GM12878 (cell line): ENCODE measurements around the gene NCOA4. TPM values are rescaled to one million over a fixed set of nuclear protein-coding genes. Genes with fewer than 3 reads are reported as not detected.

ENCODE experiments used
- ATAC-seq: fragments of 200-7000 bp; cut with Tn5 transposase; 3 replicates; pipeline ENCODE4 v1.9.1; 2020; ENCODE audit warnings: mild to moderate bottlenecking, moderate library complexity
- BruUV-seq: library from RNA; stranded (reverse); fragments of 400-500 nt; replicated peaks from 2 replicates; lab custom pipeline; 2021; lab: Mats Ljungman, UMichigan
- CTCF ChIA-PET: fragments of 300-600 bp; sonication (Branson Sonifier 250); formaldehyde crosslinking; extraction: SDS; loops from one replicate; lab custom pipeline; 2021; ENCODE audit warnings: inconsistent platforms; lab: Yijun Ruan, JAX
- POLR2A ChIA-PET: fragments of 350-600 bp; formaldehyde crosslinking; extraction: SDS; loops from one replicate; lab custom pipeline; 2021; ENCODE audit warnings: inconsistent platforms; lab: Charles Lee
- RAD21 ChIA-PET: fragments of 300-600 bp; sonication (Branson Sonifier 250); formaldehyde crosslinking; loops from one replicate; lab custom pipeline; 2023; ENCODE audit warnings: antibody characterized with exemption; ENCODE audit not compliant: unreplicated experiment; lab: Charles Lee
- SMC1A ChIA-PET: fragments of 300-600 bp; sonication (Branson Sonifier 250); formaldehyde crosslinking; loops from one replicate; lab custom pipeline; 2023; ENCODE audit not compliant: unreplicated experiment, uncharacterized antibody; lab: Charles Lee
- DNase-seq: peaks from one replicate; pipeline ENCODE4 v3.0.0-alpha.2; 2011; ENCODE audit warnings: low read depth, low spot score
- FAIRE-seq: peaks from 3 replicates; lab custom pipeline; 2011; peaks lifted over from hg19 to GRCh38; lab: Jason Lieb, UNC
- H2AFZ ChIP-seq: 2 replicates; pipeline ENCODE4 v1.6.0; 2011; ENCODE audit warnings: low read depth, low read length, control low read depth; ENCODE audit not compliant: control insufficient read depth
- H3K27ac ChIP-seq: 2 replicates; pipeline ENCODE4 v1.5.1; 2011; ENCODE audit warnings: control low read depth; ENCODE audit not compliant: control insufficient read depth, insufficient read depth
- H3K27me3 ChIP-seq, 2 experiments: replicated peaks in 1 of 2; 2 replicates each; pipeline versions ENCODE4 v1.6.0 to v1.6.1; 2011; ENCODE audit warnings: low read length in 1 of 2; ENCODE audit not compliant: control insufficient read depth in 2 of 2, insufficient read depth in 2 of 2
- H3K36me3 ChIP-seq, 2 experiments: 2 replicates each; pipeline ENCODE4 v1.5.1; 2011; ENCODE audit warnings: low read length in 1 of 2; ENCODE audit not compliant: control insufficient read depth in 2 of 2, insufficient read depth in 2 of 2
- H3K4me1 ChIP-seq: 2 replicates; pipeline ENCODE4 v1.6.1; 2011; ENCODE audit warnings: mild to moderate bottlenecking, low read length, moderate library complexity, mixed read lengths; ENCODE audit not compliant: control insufficient read depth, insufficient read depth
- H3K4me2 ChIP-seq: 2 replicates; pipeline ENCODE4 v1.6.0; 2011; ENCODE audit warnings: control low read depth; ENCODE audit not compliant: control insufficient read depth, insufficient read depth
- H3K4me3 ChIP-seq: fragments of 200-600 bp; sonication (generic); 2 replicates; pipeline ENCODE4 v1.5.1; 2016
- H3K79me2 ChIP-seq: 2 replicates; pipeline ENCODE4 v1.6.0; 2011; ENCODE audit warnings: low read length; ENCODE audit not compliant: control insufficient read depth, insufficient read depth
- H3K9ac ChIP-seq: 2 replicates; pipeline ENCODE4 v1.8.0; 2011; ENCODE audit warnings: low read length, control low read depth, mixed read lengths; ENCODE audit not compliant: control insufficient read depth, insufficient read depth
- H3K9me3 ChIP-seq: replicated peaks from 3 replicates; pipeline ENCODE4 v1.5.1; 2011; ENCODE audit warnings: mild to moderate bottlenecking, low read length; ENCODE audit not compliant: control insufficient read depth, insufficient read depth
- H4K20me1 ChIP-seq: 2 replicates; pipeline ENCODE4 v1.6.0; 2011; ENCODE audit not compliant: control insufficient read depth, insufficient read depth
- ASH2L ChIP-seq: fragments of 300-600, 200-600 bp; sonication (generic); IDR thresholded peaks from 2 replicates; pipeline ENCODE4 v1.6.1; 2017; ENCODE audit warnings: low read depth, mild to moderate bottlenecking, borderline replicate concordance
- ATF2 ChIP-seq: IDR thresholded peaks from 2 replicates; pipeline ENCODE4 v1.6.1; 2012; ENCODE audit warnings: low read length, inconsistent platforms
- BCL11A ChIP-seq: IDR thresholded peaks from 2 replicates; pipeline ENCODE4 v1.6.1; 2011; ENCODE audit warnings: low read depth, low read length
- BCL3 ChIP-seq: IDR thresholded peaks from 2 replicates; pipeline ENCODE4 v1.6.1; 2011; ENCODE audit warnings: borderline replicate concordance, low read depth, mild to moderate bottlenecking, moderate library complexity, low read length; ENCODE audit not compliant: insufficient read depth, poor library complexity, severe bottlenecking
- E2F4 ChIP-seq: IDR thresholded peaks from 2 replicates; pipeline ENCODE4 v1.6.1; 2012; ENCODE audit warnings: low read depth, low read length, improper control_type of control experiment
- FOXM1 ChIP-seq: IDR thresholded peaks from 2 replicates; pipeline ENCODE4 v1.6.1; 2012; ENCODE audit warnings: low read depth, mild to moderate bottlenecking, inconsistent platforms, low read length, moderate library complexity
- RFX5 ChIP-seq: IDR thresholded peaks from 2 replicates; pipeline ENCODE4 v1.6.1; 2011; ENCODE audit warnings: low read depth, low read length, improper control_type of control experiment
- SMARCA5 ChIP-seq: fragments of 450-650 bp; IDR thresholded peaks from 2 replicates; pipeline ENCODE4 v1.6.1; 2017; ENCODE audit warnings: mild to moderate bottlenecking
- SRF ChIP-seq, 2 experiments: IDR thresholded peaks; 2 replicates each; pipeline ENCODE4 v1.6.1; 2011; ENCODE audit warnings: low read depth in 2 of 2, low read length in 2 of 2, mild to moderate bottlenecking in 1 of 2, moderate library complexity in 1 of 2
- STAT3 ChIP-seq: IDR thresholded peaks from 2 replicates; pipeline ENCODE4 v1.6.1; 2011; ENCODE audit warnings: low read depth, low read length, improper control_type of control experiment
- SUZ12 ChIP-seq: fragments of 200-600 bp; sonication (generic); IDR thresholded peaks from one replicate; pipeline ENCODE4 v1.6.1; 2018; ENCODE audit warnings: antibody characterized with exemption, mild to moderate bottlenecking; ENCODE audit not compliant: unreplicated experiment
- TCF3 ChIP-seq: IDR thresholded peaks from 2 replicates; pipeline ENCODE4 v1.6.1; 2012; ENCODE audit warnings: low read depth, mild to moderate bottlenecking, low read length, borderline replicate concordance; ENCODE audit not compliant: insufficient read depth
- ZNF217 ChIP-seq: fragments of 450-650 bp; IDR thresholded peaks from 2 replicates; pipeline ENCODE4 v1.6.1; 2017; ENCODE audit warnings: antibody characterized with exemption, mild to moderate bottlenecking
- WGBS: methylation state at CpG from one replicate; pipeline ENCODE4 v1.1.6; 2016; ENCODE audit warnings: low lambda C conversion rate; ENCODE audit not compliant: insufficient replicate concordance, insufficient coverage; ENCODE audit errors: missing lambda C conversion rate; 5-methylcytosine and 5-hydroxymethylcytosine counted together
- in situ Hi-C: fragments of 300-500 bp; cut with MboI; formaldehyde crosslinking; loops from 9 replicates; pipeline ENCODE4 v1.14.3; 2018; ENCODE audit warnings: mixed read lengths
- intact Hi-C: fragments of 100-400 bp; cut with micrococcal nuclease; formaldehyde crosslinking; loops from one replicate; pipeline ENCODE4 v1.14.2; 2022; ENCODE audit not compliant: unreplicated experiment
- polyA plus RNA-seq, 11 experiments: library from polyadenylated mRNA; depleted of rRNA in 4 of 11; unstranded in 6 of 11; stranded (reverse) in 5 of 11; fragments of >200 nt; fragmentation: Nextera tagmentation in 4 of 11; fragmentation: Illumina TruSeq in 1 of 11; extraction: Ambion mirVana in 4 of 11; extraction: Trizol in 1 of 11; gene quantifications; 1 replicate in 1 of 11; 2 replicates in 10 of 11; pipeline versions ENCODE4 v1.2.1 to v1.2.3, GENCODE V29; 2011 to 2016; ENCODE audit warnings: inconsistent platforms in 2 of 11, missing spikeins in 2 of 11, low read depth in 1 of 11
- total RNA-seq, 4 experiments: library from RNA; depleted of rRNA in 3 of 4; stranded (reverse); fragments of >200 nt in 3 of 4; fragmentation: Illumina TruSeq in 1 of 4; extraction: Trizol in 1 of 4; gene quantifications; 2 replicates each; pipeline versions ENCODE4 v1.2.1 to v1.2.3, GENCODE V29; 2013 to 2021

The NCOA4 gene
- total and polyA plus RNA-seq, 10 of the 15 experiments (the other 5 are each of a cell fraction or from before 2014, with no cell fraction given) = 57.5 to 119 (median 100) TPM

- Histone ChIP-seq H3K4me2 (no peak overlapping the region), H3K36me3 (peaks cover 6 to 19% of the 10 kb centered on the region in 2 experiments; a peak in 2 of 4 replicates), H4K20me1 (no peaks in the 10 kb centered on the region), H3K79me2 (no peaks in the 10 kb centered on the region), H3K27ac (no peak overlapping the region), H3K9ac (no peak overlapping the region), H3K4me3 (no peak overlapping the region), H3K9me3 (peaks cover 2% of the 10 kb centered on the region; the same call in 1 of the 3 replicates), H3K4me1 (no peaks in the 10 kb centered on the region), H3K27me3 (no peaks in the 10 kb centered on the region), H2AFZ (no peak overlapping the region)
- ChIA-PET SMC1A (interaction anchor here (0.6 to 1.0 kb wide), 2 partner anchors 19 to 73 kb away, joined by 3 read pairs; no protein-coding TSS in a partner anchor), RAD21 (no interaction called here), POLR2A (no interaction called here), CTCF (interaction anchor here (2.1 to 2.2 kb wide), 2 partner anchors 9 to 28 kb away, joined by 4 to 5 read pairs; no protein-coding TSS in a partner anchor)
- no peak for FAIRE-seq
- no peak for TF ChIP-seq FOXM1
- no TSS peak for BruUV-seq
- no peak for DNase-seq
- intact Hi-C loops = no loop called here
- ATAC-seq = no peak
- 95% methylated on average over 5 of the region's 5 CpGs for WGBS
- in situ Hi-C loops = no loop called here
Observed at GRCh38 chr10:46001187-46001756, 29.2 kb downstream of the NCOA4 start.

- H3K9ac ChIP-seq = no peak overlapping the region
- no peak overlapping the region for H2AFZ ChIP-seq
- H3K4me3 ChIP-seq = no peak overlapping the region
- H3K4me2 ChIP-seq = no peak overlapping the region
- peaks cover 6 to 18% of the 10 kb centered on the region in 2 experiments; a peak in 2 of 4 replicates for H3K36me3 ChIP-seq
- H3K4me1 ChIP-seq = no peaks in the 10 kb centered on the region
- CTCF ChIA-PET = interaction anchor here (2.1 to 2.2 kb wide), 2 partner anchors 10 to 28 kb away, joined by 4 to 5 read pairs; no protein-coding TSS in a partner anchor
- H3K9me3 ChIP-seq = peaks cover 2% of the 10 kb centered on the region; the same call in 1 of the 3 replicates
- H4K20me1 ChIP-seq = no peaks in the 10 kb centered on the region
- TF ChIP-seq RFX5 = no peak
- no peak for TF ChIP-seq SRF (IDR thresholded peaks at IDR 0.05; ENCODE audit: low read depth in 2 of 2, low read length in 2 of 2)
- no peak for TF ChIP-seq TCF3
- no peak for TF ChIP-seq ATF2
- no peak for TF ChIP-seq E2F4
- TF ChIP-seq BCL11A = no peak
- no peak for TF ChIP-seq STAT3
- no peak for TF ChIP-seq SMARCA5
- no peak for TF ChIP-seq BCL3
- no peak for TF ChIP-seq SUZ12
- TF ChIP-seq ASH2L = no peak
- TF ChIP-seq ZNF217 = no peak
- DNase-seq = no peak
- in situ Hi-C loops = no loop called here
- H3K79me2 ChIP-seq = no peaks in the 10 kb centered on the region
- 100% methylated on average over 1 of the region's 1 CpG for WGBS
- no TSS peak for BruUV-seq
- no peak overlapping the region for H3K27ac ChIP-seq
- no peak for ATAC-seq
- H3K27me3 ChIP-seq = no peaks in the 10 kb centered on the region
- SMC1A ChIA-PET = interaction anchor here (0.6 kb wide), 1 partner anchor 72 kb away, joined by 3 read pairs; no protein-coding TSS in a partner anchor
- FAIRE-seq = no peak
- RAD21 ChIA-PET = no interaction called here
- POLR2A ChIA-PET = no interaction called here
- intact Hi-C loops = no loop called here
Observed at GRCh38 chr10:46000538-46000937, 29.9 kb downstream of the NCOA4 start.
